Activated effector memory CD4-positive, alpha-beta T cell treated with anti-CD3 and anti-CD28 coated beads, Interleukin-2, amount 50 U/mL, for 16 hours (primary cell): ENCODE measurements around the gene DCTN3.

Experiments
- DNase-seq: peaks from one replicate; pipeline ENCODE4 v3.0.0-alpha.2; 2020

Gene DCTN3

DNA sequence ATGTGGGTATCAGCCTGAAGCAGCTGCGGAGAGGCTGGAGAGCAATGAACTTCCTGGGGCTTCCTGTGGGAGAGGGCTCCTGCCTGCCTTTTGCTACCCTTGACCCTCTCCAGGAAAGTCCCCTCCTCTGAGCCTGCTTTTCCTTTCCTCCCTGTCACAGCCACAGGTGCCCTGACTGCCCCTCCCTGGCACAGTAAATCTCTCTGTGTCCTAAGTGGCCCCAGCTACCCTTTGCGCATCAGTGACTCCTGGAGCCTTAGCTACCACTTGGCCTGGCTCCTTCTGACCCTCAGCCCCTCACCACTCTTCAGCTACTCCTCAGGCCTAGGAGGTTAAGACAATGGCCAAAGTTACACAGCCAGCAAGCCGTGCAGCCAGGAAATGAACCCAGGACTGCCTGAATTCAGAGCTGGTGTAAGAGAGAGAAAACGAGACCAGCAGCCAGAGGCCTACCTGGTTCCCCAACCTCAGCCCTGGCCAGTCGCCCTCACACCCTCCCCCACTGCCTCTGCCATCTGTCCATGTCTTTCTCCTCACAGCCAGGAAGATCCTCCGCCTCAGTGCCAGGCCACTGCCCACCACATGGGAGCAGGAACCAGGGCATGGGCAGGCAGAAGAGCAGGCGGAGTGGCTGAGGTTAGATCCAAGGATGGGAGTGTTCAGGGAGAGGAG lies 49.4 kb downstream of the DCTN3 start:
- no peak for DNase-seq

DNA sequence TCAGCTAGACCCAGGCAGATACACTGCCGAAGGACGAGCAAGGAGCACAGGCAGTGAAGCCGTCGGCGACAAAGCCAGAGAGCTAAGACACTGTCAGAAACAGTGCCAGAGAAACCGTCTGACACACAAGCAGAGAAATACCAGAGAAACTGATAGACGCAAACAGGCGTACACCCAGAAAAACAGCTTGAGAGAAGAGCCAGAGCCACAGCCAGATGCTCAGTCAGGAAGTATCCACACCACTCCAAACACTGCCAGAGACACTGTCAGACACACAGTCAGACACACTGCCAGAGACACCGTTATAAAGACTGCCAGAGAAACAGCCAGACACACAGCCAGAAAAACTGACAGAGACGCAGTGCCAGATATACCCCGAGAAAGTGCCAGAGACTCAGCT lies 49.9 kb downstream of the DCTN3 start:
- DNase-seq: no peak

DNA sequence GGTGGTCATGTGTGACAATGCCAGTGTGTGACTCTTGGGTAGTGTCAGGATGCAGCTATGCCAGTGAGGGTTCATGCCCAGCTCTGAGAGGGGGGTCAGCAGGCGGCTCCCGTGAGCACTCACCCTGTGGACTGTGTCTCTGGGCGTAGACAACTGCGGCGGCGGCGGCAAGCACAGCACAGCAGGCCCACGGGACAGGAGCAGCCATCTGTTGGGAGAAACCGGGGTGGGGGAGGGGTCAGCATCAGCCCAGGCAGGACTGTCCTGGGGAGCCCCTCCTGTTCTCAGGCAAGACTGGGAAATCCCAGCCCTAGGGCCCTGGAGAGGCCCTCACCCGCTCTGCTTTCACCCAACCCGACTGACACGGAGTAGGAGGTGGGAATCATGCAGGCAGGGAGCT lies 51.5 kb downstream of the DCTN3 start:
- no peak for DNase-seq

DNA sequence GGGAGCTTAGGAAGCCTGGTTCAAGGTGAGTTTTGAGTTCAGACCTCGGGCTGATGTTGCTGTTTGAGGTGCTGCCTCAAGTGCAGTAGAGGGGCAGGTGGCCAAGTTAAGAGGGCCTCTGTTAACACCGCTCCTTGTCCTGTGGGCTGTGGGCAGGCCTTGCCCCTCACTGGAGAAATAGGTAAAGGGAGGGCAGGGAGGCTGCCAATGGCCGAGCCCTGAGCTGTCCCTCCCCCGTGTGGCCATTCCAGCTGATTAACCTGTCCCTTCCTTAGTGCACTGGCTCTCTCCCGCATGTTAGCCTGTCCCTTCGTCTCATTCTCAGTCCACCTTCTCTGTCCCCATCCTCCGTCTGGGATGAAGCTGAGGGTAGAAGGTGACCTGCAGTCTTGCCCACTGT lies 52.2 kb downstream of the DCTN3 start:
- no peak for DNase-seq

DNA sequence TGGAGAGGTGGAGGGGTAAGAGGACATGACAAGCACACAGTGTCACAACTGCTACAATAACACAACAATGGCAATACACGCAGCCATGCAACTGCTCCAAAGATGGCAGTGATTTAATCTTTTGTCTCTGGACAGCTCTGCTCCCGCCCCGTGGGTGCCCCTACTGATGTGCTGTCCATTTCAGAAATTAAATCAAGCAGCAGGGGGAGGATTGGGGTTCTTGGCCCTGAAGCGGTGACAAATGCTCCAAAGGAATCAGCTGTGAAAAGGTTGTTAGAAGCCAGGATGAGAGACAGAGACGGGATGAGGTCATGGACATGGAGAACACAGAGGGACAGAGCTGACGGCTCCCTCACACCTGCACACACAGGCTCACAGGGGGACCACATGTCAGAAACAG lies 53.3 kb downstream of the DCTN3 start:
- DNase-seq: no peak

DNA sequence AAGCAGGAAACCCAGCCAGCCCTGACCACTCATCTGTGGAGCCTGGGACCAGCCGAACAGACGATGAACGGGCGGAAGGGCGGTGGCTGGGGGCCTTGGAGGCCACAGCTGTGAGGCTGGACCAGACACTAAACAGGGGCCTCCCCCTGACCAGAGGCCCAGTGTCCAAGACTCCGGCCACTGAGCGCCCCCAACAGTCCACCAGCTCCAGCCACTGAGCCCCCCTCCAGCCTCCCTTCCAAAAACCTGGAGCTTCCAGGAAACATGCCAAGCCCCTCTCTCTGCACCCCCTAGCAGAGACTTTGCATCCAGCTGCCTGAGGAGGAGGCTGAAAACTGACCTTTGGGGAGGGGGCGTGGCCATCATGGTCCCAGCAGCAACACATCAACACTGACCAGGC lies 54.0 kb downstream of the DCTN3 start:
- no peak for DNase-seq

DNA sequence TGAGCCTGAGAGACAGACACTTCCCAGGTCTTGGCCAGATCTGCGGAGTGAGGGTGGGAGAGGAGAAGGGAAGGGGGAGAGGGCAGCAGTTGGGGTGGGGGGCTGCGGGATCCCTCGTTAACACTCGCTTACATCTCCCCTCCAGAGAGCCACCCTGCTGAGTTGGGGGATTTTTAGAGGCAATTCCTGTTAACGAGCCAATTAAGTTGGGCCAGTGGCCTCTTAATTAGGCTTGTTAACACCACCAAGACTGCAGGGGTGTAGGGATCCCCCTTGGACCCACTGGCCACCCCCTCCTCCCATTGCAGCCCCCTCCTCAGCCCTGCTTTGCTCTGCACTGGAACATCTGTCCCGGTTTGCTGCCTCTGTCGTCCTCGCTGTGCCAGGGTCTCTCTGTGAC lies 54.4 kb downstream of the DCTN3 start:
- no peak for DNase-seq

DNA sequence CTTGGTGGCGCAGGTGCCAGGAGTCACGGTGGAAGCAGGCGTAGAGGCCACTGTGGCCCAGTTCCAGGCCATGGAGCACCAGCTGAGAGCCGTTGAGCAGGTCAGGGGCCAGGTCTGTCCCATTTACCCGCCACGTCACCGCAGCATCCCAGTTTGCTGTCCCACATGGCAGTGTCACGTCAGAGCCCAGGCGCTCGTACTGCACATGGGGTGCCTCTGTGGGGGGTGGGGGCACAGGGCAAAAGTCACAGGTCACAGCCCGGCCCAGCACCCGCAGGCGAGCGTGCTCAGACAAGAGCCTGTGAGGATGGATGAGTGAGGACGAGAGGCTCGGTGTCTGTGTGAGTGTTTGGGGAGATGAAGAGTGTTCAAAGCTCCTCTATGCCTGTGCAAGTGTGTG lies 55.7 kb downstream of the DCTN3 start:
- DNase-seq: no peak
